ENCODE measurements around the gene MYO5B.

MYO5B gene

DNA sequence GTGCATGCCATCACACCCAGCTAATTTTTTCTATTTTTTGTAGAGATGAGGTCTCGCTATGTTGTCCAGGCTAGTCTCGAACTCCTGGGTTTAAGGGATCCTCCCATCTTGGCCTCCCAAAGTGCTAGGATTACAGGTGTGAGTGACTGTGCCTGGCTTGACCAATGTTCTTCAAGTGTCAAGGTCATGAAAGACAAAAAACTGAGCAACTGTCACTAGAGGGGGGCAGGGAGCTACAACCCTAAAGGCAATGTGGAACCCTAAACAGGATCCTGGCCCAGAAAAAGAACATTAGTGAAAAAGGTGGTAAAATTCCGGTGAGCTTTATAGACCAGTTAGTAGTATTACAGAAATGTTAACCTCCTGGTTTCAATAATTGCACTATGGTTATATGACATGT lies 7.3 kb downstream of the MYO5B start:
- Histone ChIP-seq H3K4me3 (ENCODE audit: low read depth in 1 of 2, low read length in 2 of 2) (no peak overlapping the region), H3K27ac (ENCODE audit: low read length) (no peak overlapping the region), H3K9me3 (ENCODE audit: control insufficient read depth in 1 of 2, low read length in 2 of 2) (no peaks in the 10 kb centered on the region), H3K36me3 (ENCODE audit: control insufficient read depth in 1 of 2, insufficient read depth in 2 of 2, low read length in 2 of 2) (no peaks in the 10 kb centered on the region), H3K27me3 (ENCODE audit: low read depth, low read length) (peaks cover 11% of the 10 kb centered on the region), H3K4me1 (ENCODE audit: control insufficient read depth in 1 of 2, insufficient read depth in 2 of 2, low read length in 2 of 2) (no peaks in the 10 kb centered on the region)

- Histone ChIP-seq H3K9me3 (ENCODE audit: control insufficient read depth in 1 of 2, low read length in 2 of 2) (no peaks in the 10 kb centered on the region), H3K27me3 (ENCODE audit: low read depth, low read length) (peaks cover 3% of the 10 kb centered on the region), H3K27ac (ENCODE audit: low read length) (no peak overlapping the region), H3K4me3 (ENCODE audit: low read depth in 1 of 2, low read length in 2 of 2) (no peak overlapping the region), H3K36me3 (ENCODE audit: control insufficient read depth in 1 of 2, insufficient read depth in 2 of 2, low read length in 2 of 2) (no peaks in the 10 kb centered on the region), H3K4me1 (ENCODE audit: control insufficient read depth in 1 of 2, insufficient read depth in 2 of 2, low read length in 2 of 2) (no peaks in the 10 kb centered on the region)
Measured at GRCh38 chr18:50186385-50186784, 8.6 kb downstream of the MYO5B start.

GRCh38 chr18:50183556-50183955 lies 11.4 kb downstream of the MYO5B start:
- no peak overlapping the region for H3K27ac ChIP-seq (ENCODE audit: low read length)
- no peaks in the 10 kb centered on the region for H3K9me3 ChIP-seq (ENCODE audit: control insufficient read depth in 1 of 2, low read length in 2 of 2)
- peaks cover 3% of the 10 kb centered on the region for H3K27me3 ChIP-seq (ENCODE audit: low read depth, low read length)
- H3K4me1 ChIP-seq (ENCODE audit: control insufficient read depth in 1 of 2, insufficient read depth in 2 of 2, low read length in 2 of 2): no peaks in the 10 kb centered on the region
- no peak overlapping the region for H3K4me3 ChIP-seq (ENCODE audit: low read depth in 1 of 2, low read length in 2 of 2)
- no peaks in the 10 kb centered on the region for H3K36me3 ChIP-seq (ENCODE audit: control insufficient read depth in 1 of 2, insufficient read depth in 2 of 2, low read length in 2 of 2)

DNA sequence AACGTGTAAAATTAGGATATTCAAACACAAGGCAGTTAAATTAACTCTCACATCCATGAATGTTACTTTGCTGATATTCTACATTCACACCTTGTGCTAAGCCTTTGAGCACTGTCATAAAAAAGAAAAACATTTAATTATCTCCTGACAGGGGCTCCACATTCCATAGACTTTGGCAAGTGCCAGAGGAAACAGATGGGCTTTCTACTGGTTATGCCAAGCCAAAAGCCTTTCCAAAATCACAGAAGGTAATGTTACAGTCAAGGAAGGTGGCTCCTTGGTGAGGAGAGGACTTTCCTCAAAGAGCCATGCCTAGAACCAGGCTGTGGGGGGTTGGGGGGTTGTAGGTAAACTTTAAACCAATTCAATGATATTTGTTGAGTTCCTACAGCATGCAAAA lies 12.4 kb downstream of the MYO5B start:
- no peaks in the 10 kb centered on the region for H3K4me1 ChIP-seq (ENCODE audit: control insufficient read depth in 1 of 2, insufficient read depth in 2 of 2, low read length in 2 of 2)
- H3K36me3 ChIP-seq (ENCODE audit: control insufficient read depth in 1 of 2, insufficient read depth in 2 of 2, low read length in 2 of 2): no peaks in the 10 kb centered on the region
- H3K4me3 ChIP-seq (ENCODE audit: low read depth in 1 of 2, low read length in 2 of 2): no peak overlapping the region
- H3K27ac ChIP-seq (ENCODE audit: low read length): no peak overlapping the region
- no peaks in the 10 kb centered on the region for H3K9me3 ChIP-seq (ENCODE audit: control insufficient read depth in 1 of 2, low read length in 2 of 2)
- H3K27me3 ChIP-seq (ENCODE audit: low read depth, low read length): peaks cover 3% of the 10 kb centered on the region

- no peaks in the 10 kb centered on the region for H3K4me1 ChIP-seq (ENCODE audit: control insufficient read depth in 1 of 2, insufficient read depth in 2 of 2, low read length in 2 of 2)
Measured at GRCh38 chr18:50181590-50181989, 13.4 kb downstream of the MYO5B start.

DNA sequence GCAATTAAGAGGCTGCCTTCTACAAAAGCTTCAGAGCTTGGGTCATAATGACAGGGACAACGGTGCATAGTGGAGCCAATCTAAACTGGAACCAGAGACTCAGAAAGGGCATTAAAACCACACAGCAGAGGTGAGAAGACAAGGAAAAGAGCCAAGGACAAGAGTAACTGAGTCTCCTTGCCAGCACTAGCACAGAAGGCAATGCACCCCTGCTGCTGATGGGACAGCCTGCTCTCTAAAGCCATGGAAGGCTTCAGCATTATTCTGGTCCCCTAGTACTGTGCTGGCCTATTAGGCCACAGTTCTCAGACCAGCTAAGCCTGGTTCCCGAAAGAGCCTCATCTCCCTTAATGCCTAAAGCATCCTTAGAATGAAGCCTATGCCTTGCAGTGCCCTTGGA lies 15.5 kb downstream of the MYO5B start:
- H3K4me3 ChIP-seq (ENCODE audit: low read depth in 1 of 2, low read length in 2 of 2): no peak overlapping the region
- no peaks in the 10 kb centered on the region for H3K36me3 ChIP-seq (ENCODE audit: control insufficient read depth in 1 of 2, insufficient read depth in 2 of 2, low read length in 2 of 2)
- no peaks in the 10 kb centered on the region for H3K9me3 ChIP-seq (ENCODE audit: control insufficient read depth in 1 of 2, low read length in 2 of 2)
- H3K27me3 ChIP-seq (ENCODE audit: low read depth, low read length): peaks cover 3% of the 10 kb centered on the region
- no peak overlapping the region for H3K27ac ChIP-seq (ENCODE audit: low read length)
- H3K4me1 ChIP-seq (ENCODE audit: control insufficient read depth in 1 of 2, insufficient read depth in 2 of 2, low read length in 2 of 2): no peaks in the 10 kb centered on the region

More at GRCh38 chr18:50181590-50181989, 13.4 kb downstream of the MYO5B start:
- H3K9me3 ChIP-seq (ENCODE audit: control insufficient read depth in 1 of 2, low read length in 2 of 2): no peaks in the 10 kb centered on the region
- no peaks in the 10 kb centered on the region for H3K36me3 ChIP-seq (ENCODE audit: control insufficient read depth in 1 of 2, insufficient read depth in 2 of 2, low read length in 2 of 2)
- no peak overlapping the region for H3K4me3 ChIP-seq (ENCODE audit: low read depth in 1 of 2, low read length in 2 of 2)
- H3K27me3 ChIP-seq (ENCODE audit: low read depth, low read length): peaks cover 3% of the 10 kb centered on the region
- no peak overlapping the region for H3K27ac ChIP-seq (ENCODE audit: low read length)

DNA sequence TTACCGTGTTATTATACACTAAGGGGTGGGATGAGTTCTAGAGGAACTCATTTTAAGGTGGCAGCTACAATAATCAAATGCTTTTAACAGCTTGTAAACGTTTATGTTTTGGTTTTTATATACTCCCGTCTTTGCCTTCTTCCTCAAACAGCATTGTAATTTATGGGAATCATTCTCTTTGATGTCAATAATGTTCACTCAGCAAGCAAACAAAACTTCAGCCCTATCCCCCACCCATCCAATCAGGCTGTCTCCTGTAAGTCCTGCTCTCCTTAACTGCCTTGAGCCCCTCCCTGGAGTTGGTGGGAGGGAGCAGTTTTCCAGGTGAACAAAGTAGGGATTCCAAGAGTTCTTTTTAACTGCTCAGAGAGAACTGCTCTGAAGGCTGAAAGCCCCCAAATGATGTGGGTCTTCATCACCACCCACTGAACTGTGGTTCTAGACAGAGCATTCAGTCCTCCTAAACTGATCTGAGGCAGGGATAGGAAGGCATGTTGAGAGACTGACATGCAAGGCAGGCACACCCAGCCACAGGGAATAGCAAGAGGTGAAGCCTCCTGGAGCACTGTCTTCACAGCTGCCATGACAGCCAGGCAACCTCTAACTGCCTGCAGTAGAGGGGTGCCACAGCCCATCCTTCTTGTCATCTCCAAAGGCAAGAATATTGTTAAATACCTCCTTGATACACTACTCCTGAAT lies 17.5 kb downstream of the MYO5B start:
- Histone ChIP-seq H3K4me1 (ENCODE audit: control insufficient read depth in 1 of 2, insufficient read depth in 2 of 2, low read length in 2 of 2) (no peaks in the 10 kb centered on the region), H3K27ac (ENCODE audit: low read length) (no peak overlapping the region), H3K27me3 (ENCODE audit: low read depth, low read length) (no peaks in the 10 kb centered on the region), H3K36me3 (ENCODE audit: control insufficient read depth in 1 of 2, insufficient read depth in 2 of 2, low read length in 2 of 2) (no peaks in the 10 kb centered on the region), H3K4me3 (ENCODE audit: low read depth in 1 of 2, low read length in 2 of 2) (no peak overlapping the region), H3K9me3 (ENCODE audit: control insufficient read depth in 1 of 2, low read length in 2 of 2) (no peaks in the 10 kb centered on the region)

DNA sequence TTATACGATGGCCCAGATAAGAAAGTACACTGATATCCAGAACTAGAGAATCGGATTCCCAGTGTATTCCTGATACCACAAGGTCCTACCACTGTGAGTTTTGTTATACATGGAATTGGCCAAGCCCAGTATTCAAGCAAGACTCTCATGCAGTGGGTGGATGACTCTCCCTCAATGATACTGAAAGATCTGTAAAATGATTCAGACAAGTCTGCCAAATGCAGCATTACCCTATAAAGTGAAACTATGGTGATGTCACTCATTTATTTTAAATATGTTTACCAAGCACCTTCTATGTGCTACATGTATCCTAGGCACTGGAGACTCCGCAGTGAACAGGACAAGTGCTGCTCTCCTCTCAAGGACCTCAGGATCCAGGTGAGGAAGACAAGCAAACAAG lies 22.6 kb downstream of the MYO5B start:
- Histone ChIP-seq H3K36me3 (ENCODE audit: control insufficient read depth in 1 of 2, insufficient read depth in 2 of 2, low read length in 2 of 2) (no peaks in the 10 kb centered on the region), H3K4me3 (ENCODE audit: low read depth in 1 of 2, low read length in 2 of 2) (no peak overlapping the region), H3K9me3 (ENCODE audit: control insufficient read depth in 1 of 2, low read length in 2 of 2) (no peaks in the 10 kb centered on the region), H3K4me1 (ENCODE audit: control insufficient read depth in 1 of 2, insufficient read depth in 2 of 2, low read length in 2 of 2) (no peaks in the 10 kb centered on the region), H3K27ac (ENCODE audit: low read length) (no peak overlapping the region), H3K27me3 (ENCODE audit: low read depth, low read length) (no peaks in the 10 kb centered on the region)

DNA sequence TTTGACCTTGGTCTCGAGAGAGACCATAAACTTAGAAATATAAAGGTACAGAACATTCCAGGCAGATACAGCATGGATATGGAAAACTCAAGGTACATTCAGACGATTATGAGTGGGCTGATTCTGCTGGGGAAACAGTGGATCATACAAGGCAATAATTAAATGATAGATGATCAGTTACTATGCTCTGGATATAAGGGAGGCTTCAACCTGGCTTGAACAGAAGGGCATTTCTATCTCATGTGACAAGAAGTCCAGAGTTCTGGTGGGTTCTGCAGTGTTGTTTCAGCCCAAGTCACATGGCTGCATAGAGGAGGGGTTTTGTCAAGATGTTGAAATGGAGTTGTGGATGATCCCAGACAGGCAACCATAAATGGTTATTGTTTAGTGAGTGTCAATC lies 23.5 kb downstream of the MYO5B start:
- H3K4me1 ChIP-seq (ENCODE audit: control insufficient read depth in 1 of 2, insufficient read depth in 2 of 2, low read length in 2 of 2): no peaks in the 10 kb centered on the region
- no peaks in the 10 kb centered on the region for H3K9me3 ChIP-seq (ENCODE audit: control insufficient read depth in 1 of 2, low read length in 2 of 2)
- no peak overlapping the region for H3K4me3 ChIP-seq (ENCODE audit: low read depth in 1 of 2, low read length in 2 of 2)
- H3K27me3 ChIP-seq (ENCODE audit: low read depth, low read length): no peaks in the 10 kb centered on the region
- no peaks in the 10 kb centered on the region for H3K36me3 ChIP-seq (ENCODE audit: control insufficient read depth in 1 of 2, insufficient read depth in 2 of 2, low read length in 2 of 2)
- no peak overlapping the region for H3K27ac ChIP-seq (ENCODE audit: low read length)

DNA sequence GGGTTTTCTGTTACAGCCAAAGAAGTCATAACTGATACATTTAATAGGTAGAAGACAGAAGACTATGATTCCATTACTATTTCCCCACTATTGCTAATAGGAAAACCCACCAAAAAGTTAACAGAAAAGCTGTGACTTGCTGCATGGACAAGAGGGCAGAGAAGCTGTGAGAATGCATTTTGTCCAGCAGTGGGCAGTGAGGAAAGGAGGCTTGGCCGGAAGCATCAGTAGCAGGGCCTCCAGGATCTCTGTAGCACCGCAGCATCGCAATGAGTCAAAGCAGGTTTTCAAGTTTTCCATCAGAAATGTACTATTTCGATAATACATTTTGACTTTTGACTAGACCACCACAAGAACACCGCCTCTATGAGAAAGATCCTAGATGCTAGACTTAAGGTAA lies 24.9 kb downstream of the MYO5B start:
- Histone ChIP-seq H3K4me3 (ENCODE audit: low read depth in 1 of 2, low read length in 2 of 2) (no peak overlapping the region), H3K9me3 (ENCODE audit: control insufficient read depth in 1 of 2, low read length in 2 of 2) (no peaks in the 10 kb centered on the region), H3K27ac (ENCODE audit: low read length) (no peak overlapping the region), H3K27me3 (ENCODE audit: low read depth, low read length) (no peaks in the 10 kb centered on the region), H3K36me3 (ENCODE audit: control insufficient read depth in 1 of 2, insufficient read depth in 2 of 2, low read length in 2 of 2) (no peaks in the 10 kb centered on the region), H3K4me1 (ENCODE audit: control insufficient read depth in 1 of 2, insufficient read depth in 2 of 2, low read length in 2 of 2) (no peaks in the 10 kb centered on the region)

GRCh38 chr18:50169149-50169548 lies 25.8 kb downstream of the MYO5B start:
- H3K9me3 ChIP-seq (ENCODE audit: control insufficient read depth in 1 of 2, low read length in 2 of 2): no peaks in the 10 kb centered on the region
- H3K27me3 ChIP-seq (ENCODE audit: low read depth, low read length): no peaks in the 10 kb centered on the region
- no peaks in the 10 kb centered on the region for H3K36me3 ChIP-seq (ENCODE audit: control insufficient read depth in 1 of 2, insufficient read depth in 2 of 2, low read length in 2 of 2)
- no peak overlapping the region for H3K27ac ChIP-seq (ENCODE audit: low read length)
- H3K4me3 ChIP-seq (ENCODE audit: low read depth in 1 of 2, low read length in 2 of 2): no peak overlapping the region
- no peaks in the 10 kb centered on the region for H3K4me1 ChIP-seq (ENCODE audit: control insufficient read depth in 1 of 2, insufficient read depth in 2 of 2, low read length in 2 of 2)

DNA sequence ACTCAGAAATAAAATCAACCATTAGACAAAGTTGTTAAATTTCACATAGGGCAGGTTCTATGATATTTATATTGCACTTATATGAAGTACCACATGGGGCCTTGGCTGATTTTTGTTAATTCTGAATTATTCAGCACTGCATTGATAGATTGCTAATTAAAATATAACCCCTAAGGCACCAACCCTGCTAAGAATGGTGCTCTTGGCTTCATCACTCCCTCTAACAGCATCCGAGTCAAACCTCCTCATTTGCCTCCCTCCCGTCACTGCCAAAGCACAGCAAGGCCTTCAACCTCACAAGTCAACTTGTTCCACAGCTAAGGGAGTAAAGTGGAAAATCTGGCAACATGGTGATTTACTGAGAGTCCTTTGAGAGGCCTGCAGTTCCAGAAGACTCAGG lies 27.0 kb downstream of the MYO5B start:
- no peak overlapping the region for H3K27ac ChIP-seq (ENCODE audit: low read length)
- H3K27me3 ChIP-seq (ENCODE audit: low read depth, low read length): no peaks in the 10 kb centered on the region
- H3K4me1 ChIP-seq (ENCODE audit: control insufficient read depth in 1 of 2, insufficient read depth in 2 of 2, low read length in 2 of 2): no peaks in the 10 kb centered on the region
- no peaks in the 10 kb centered on the region for H3K36me3 ChIP-seq (ENCODE audit: control insufficient read depth in 1 of 2, insufficient read depth in 2 of 2, low read length in 2 of 2)
- H3K4me3 ChIP-seq (ENCODE audit: low read depth in 1 of 2, low read length in 2 of 2): no peak overlapping the region
- no peaks in the 10 kb centered on the region for H3K9me3 ChIP-seq (ENCODE audit: control insufficient read depth in 1 of 2, low read length in 2 of 2)

Measured in muscle layer of duodenum (tissue), 2 donors.